Right kidney (tissue), 1 donor: Measurements from ENCODE around the gene YLPM1.

Experiments used
- DNase-seq: peaks from one replicate; pipeline ENCODE4 v3.0.0-alpha.2; 2016

The YLPM1 gene

DNA sequence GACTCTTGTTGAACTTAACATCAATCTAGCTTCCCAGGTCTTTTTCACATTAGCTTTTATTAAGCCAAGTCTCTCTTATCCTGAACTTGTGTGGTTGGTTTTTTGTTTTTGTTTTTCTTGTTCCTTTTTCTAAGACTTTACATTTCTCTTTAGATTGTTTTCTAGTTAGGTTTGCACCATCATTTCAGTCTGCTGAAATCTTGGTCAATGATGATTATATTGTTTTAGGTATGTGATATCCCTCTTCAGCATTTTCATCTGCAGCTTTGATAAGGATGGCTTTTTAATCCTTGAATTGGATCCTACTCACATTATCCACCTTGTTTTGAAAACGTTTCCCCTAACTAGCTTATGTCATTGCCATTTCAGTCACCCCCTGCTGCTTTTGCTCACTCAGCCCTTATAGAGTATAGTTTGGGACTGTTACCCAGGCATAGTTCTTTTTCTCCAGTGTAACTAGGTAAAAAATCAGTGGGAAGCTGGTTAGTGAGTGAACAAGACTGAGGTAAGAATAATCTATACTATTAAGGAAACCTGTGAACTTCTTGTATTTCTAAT lies 22.0 kb downstream of the YLPM1 start:
- DNase-seq, result no peak

DNA sequence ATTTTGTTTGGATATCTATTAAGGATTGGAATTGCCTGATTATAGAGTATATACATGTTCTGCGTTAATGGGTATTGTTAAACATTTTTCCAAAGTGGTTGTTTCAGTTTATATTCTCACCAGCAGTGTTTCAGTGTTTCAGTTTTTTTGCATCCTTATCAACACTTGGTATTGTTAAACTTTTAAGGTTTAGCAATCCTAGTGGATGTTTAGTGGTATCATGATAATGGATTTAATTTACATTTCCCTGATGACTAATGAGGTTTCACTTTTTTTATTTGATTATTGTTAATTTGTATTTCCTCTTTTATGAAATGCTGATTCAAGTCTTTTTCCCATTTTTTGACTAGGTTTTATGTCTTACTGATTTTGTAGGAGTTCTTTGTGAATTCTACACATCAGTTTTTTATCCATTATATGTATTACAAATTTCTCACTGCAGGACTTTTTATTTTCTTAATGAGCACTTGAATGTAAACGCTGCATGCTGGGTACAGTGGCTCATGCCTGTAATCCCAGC lies 23.7 kb downstream of the YLPM1 start:
- no peak for DNase-seq

DNA sequence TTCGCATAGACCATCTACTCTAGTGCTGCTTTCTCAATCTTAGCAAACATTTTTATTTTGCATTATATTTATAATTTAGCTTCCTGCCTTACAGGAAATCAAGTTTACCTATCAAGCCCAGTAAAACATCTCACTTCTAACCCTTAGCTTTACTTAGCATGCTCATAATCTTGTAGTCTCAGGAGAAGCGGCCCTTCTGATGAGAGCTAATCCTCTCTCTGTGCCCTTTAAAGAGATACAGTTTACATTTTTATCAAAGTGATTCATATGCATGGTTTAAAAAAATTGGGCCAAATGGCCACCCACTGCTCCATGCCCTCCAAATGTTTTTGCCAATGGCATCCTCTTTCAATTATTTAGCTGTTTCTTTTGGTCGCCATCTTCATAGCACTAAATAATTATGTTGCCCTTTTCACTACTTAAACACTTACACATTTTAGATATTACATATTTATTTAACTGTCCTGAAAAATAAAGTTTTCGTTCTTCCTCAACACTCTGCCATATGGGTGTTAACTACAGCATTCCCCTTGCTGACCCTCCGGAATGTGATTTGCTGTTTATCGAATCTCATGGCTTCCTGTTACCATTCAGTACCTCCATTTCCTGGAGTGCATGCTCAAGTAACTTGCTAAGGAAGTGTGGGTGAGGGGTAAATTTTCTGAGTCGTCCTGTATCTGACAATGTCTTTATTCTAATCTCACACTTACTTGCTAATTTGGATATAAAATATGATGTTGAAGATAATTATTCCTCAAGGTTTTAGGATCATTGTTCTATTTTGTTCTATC lies 29.3 kb downstream of the YLPM1 start:
- no peak for DNase-seq

DNA sequence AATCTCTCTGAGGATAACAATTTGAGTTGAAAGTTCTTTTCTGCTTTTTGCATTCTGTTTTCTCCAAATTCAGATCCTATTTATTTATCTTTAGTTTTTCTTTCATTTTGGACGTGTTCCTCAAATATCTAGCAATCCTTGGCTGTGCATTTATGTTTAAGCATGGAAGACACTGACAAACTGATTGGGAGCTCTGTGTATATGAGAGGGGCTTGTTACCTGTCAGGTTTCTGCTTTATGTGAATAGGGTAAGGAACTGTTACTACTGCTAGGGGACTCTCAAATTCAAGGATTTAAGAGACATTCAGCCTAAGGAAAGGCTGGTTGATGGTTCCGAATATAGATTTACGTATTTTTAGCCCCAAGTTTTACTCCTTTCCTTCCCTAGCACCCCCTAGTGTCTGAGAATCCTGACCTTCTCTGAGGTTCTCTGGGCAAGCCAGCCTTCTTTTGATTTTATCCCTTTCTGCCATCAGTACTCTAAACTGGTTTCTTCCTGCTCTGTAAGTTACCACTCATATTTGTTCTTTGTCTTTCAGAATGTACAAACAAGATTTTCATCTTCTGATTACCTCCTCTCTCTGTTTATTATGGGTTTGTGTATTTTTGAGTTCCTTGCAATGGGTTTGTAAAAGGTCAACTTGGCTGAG lies 30.5 kb downstream of the YLPM1 start:
- no peak for DNase-seq

DNA sequence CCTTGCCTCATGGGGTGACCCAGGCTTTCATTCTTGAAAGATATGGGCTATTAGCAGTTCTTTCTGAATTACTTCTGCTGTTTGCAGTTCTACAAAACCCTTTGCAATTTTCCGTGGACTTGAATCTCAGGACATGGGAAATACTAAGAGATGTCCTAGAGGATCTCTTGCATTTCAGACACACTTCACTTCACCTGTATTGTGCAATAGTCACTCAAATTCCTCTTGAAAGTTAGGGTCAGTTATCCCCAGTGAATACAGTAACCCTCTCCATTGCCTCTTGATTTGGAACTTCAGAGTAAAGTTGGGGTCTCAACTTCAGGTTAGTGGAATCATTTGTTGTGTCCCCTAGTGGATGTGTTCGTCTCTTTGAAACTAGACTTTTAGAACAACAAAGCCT lies 31.8 kb downstream of the YLPM1 start:
- DNase-seq, result no peak

DNA sequence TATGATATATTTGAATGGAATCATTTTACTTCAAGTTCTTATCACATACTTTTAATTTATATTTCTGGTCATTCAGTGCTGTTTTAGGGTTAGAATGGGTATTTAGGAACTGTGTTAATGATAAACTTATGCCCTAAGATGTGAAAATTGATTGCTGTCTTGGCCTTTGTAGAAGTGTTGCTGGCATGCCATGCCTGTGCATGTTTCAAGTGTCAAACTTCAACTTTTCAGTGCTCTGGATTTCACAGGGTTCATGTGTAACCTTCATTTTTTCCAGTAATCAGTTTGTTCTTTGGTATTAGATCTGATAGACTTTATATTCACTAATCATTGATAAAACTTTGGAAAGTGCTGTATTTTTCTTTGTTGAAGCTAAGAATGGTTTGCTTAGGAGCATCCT lies 36.6 kb downstream of the YLPM1 start:
- DNase-seq, result no peak

DNA sequence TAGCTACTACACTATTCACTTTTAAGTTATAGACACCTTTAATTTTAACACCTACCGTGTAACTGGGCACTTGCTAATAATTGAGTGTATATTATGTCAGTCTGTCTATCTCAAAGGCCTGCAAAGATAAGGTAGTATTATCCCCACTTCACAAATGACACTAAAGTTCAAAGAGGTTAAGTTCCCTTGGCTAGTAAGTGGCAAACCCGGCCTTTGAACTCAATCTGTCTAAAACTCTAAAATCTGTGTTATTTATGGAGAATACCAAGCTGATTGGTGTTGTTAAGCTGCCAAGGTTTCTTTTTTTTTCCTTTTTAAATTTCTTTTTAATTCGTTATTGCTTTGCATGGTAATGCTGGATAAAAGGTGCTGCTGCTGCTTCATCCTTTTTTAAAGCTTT lies 37.7 kb downstream of the YLPM1 start:
- no peak for DNase-seq

DNA sequence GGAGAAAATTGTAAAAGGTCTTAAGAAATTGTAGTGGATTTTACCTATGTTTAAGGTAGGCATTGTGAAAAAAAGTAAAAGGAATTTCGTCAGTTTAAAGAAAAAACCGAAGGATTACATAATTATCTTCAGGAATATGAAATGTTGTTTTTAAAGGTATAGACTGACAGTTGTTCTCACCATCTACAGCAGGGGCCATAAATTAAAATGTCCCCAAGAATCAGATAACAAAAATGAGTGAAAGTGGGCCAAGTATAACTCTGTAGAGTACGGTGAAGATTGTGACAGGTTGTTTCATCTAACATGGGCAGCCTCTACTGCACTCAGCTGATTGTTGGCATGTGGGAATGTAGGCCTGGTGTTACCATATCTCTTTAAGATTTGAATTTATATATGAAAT lies 38.3 kb downstream of the YLPM1 start:
- DNase-seq, result no peak

DNA sequence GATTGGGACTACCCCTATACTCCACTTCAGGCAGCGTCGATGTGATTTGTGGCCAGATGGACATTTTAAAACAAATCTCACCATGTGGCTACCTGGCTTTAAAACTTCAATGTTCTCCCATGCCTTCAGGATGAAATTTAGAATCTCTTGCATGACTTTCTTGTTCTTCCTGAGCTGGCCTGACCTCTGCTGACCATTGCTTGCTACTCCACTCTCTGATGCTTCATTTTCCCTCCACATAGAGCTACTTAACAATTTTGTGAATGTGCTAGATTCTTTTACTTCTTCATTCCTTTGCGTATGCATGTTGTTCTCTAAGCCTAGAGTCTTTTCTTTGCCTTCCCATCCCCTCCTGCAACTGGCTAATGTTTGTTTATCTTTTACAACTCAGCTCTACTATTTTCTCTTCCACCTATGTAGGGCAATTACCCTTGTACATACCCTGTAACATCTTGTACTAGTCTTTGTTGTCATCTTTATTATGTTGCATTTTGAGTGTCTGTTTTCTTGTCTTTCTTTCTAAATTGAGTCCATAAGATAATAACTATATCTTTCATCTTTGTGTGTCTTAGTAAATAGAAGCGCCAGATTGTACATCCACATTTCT lies 41.2 kb downstream of the YLPM1 start:
- DNase-seq, result no peak

DNA sequence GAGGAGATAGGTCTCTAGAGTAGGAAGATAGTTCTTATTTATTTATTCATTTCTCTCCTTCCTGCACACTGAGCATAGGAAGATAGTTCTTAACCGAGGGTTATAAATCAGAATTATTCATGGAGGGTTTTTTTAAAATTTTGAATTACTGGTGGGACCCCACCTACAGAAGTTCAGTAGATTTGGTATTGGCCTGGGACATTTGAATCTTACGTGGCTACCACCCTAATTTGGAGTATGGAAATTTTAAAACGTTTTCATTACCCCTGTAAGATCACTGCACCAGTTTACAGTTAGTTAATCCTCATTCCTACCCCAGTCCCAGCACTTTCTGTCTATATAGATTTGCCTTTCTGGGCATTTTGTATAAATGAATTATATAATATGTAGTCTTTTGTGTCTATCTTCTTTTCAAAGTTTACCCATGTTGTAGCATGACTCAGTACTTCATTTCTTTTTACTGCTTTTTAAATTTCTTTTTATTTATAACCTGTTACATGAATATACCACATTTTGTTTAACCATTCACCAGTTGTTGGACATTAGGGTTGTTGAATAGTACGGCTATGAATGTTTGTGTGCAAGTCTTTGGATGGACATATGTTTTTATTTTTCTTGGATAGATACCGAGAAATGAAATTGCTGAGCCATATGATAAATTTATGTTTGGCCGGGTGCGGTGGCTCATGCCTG lies 44.9 kb downstream of the YLPM1 start:
- no peak for DNase-seq

DNA sequence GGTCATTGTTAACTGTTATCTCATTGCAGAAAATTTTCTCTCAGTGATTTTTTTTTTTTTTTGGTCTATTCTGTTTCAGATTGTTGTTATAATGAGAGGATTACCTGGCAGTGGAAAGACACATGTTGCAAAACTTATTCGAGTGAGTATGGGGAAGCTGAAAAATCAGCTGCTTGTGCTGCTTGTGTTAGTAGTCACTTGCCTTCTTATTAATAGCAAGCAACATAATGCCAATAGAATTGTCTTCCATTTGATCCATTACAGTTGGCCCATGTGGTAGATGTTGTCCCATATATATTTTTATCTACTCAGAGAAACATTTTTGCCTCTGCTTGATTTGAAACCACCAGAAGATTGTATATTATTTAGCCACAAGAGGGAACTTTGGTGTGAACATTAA lies 53.0 kb downstream of the YLPM1 start:
- no peak for DNase-seq

DNA sequence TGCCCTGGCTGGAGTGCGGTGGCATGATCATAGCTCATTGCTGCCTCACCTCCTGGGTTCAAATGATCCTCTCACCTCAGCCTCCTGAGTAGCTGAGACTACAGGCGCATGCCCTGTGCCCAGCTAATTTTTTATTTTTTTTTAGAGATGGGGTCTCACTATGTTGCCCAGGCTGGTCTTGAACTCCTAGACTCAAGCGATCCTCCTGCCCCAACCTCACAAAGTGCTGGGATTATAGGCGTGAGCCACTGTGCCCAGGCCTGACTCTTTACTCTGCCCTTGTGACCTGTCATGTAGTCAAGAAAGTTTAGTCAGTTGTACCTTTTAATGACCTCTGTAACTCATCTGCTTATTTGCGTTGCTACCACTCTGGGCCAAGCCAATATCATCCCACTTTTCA lies 57.2 kb downstream of the YLPM1 start:
- DNase-seq, result no peak

DNA sequence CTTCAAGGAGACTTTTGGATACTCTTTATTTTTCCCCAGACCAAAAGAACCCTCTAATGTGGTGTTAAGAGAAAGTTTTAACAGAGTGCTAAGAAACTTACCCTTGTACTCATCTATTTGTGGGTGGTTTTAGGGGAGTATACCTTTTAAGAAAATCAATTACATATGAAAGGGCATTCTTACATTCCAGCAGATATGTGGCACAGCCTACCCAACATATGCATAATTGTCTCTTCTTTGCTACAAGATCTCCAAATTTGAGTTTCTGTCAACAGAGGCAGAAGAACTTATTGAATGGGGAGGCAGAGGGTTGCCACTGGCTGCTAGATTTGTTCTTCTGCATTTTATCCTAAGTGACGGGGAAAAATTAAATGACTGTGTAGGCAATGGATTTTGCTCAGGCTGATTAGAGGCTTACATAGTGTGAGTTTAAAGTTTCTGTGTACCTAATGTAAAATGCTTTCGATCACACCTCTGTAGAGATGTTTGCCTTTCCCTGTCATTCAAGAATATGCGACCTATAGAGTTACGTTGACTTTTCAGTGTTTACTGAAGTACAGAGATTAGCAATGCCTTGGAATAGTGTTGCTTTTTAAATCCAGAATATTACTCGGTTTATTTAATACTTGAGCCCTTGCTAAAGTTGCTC lies 58.3 kb downstream of the YLPM1 start:
- DNase-seq, result no peak

DNA sequence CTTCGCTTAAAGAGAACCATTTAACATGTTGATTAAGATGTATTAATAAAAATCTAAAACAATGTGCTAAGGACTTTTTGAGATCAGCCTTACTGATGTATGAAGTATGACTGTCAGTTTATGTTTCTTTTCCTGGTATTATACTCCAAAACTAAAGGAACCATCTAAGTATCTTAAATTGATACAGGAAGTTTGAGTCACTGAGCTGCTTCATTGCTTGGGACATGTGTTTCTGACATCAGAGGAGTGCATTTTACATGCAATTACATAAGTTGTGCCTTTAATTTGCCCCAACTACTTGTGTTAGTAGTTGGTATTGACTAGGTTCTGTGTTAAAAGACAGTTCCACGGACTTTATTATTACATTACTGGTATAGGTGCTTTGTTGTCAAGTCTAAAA lies 61.9 kb downstream of the YLPM1 start:
- no peak for DNase-seq

DNA sequence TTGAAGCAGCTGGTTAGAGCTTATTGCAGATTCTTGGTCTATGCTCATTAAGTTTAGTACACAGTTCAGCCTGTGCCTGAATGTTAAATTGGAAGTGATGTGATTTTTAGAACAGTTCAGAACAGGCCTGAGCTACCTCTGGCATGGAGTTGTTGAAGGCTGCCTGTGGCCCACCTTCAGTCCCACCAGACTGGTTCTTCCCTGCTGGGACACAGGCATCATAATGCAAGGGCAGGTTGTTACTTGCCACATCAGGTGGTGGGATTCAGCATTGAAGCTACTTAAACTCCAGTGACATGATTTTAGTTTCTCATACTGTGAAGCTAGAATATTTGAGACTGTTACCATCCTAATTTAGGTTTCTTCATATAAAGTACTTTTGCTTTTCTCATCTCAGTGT lies 63.5 kb downstream of the YLPM1 start:
- DNase-seq, result no peak

DNA sequence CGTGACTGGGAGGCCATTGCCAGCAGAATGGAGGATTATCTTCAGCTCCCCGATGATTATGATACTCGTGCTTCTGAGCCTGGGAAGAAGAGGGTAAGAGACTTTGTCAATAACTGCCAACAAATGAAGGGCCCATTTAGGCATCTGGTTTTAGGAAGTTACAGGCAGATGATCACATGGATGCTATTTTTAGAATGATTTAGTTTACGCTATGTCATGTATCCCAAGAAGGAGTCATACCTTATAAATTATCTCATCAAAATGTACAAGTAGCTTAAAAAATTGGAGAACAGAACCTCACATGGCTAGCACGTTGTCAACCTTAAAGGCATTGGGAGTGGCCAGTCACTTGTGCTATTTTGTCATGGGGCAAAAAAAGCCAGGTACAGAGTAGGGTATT lies 66.1 kb downstream of the YLPM1 start:
- DNase-seq, result no peak

DNA sequence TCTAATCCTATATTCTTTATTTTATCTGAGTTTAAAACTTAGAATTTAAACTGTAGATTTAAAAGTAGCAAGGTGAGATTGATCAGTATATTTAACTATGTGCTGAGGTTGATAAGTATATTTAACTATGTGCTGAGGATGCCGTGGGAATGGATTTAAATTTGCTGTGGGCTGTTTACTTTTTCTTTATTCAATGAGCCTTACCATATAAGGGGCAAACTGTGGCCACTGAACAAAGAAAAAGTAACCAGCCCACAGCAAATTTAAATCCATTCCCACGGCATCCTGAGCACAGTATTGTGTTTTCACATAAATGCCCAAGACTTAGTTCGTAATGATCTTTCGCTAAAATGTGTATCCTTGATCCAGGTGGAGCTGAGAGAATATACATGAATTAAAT lies 69.7 kb downstream of the YLPM1 start:
- DNase-seq, result no peak

DNA sequence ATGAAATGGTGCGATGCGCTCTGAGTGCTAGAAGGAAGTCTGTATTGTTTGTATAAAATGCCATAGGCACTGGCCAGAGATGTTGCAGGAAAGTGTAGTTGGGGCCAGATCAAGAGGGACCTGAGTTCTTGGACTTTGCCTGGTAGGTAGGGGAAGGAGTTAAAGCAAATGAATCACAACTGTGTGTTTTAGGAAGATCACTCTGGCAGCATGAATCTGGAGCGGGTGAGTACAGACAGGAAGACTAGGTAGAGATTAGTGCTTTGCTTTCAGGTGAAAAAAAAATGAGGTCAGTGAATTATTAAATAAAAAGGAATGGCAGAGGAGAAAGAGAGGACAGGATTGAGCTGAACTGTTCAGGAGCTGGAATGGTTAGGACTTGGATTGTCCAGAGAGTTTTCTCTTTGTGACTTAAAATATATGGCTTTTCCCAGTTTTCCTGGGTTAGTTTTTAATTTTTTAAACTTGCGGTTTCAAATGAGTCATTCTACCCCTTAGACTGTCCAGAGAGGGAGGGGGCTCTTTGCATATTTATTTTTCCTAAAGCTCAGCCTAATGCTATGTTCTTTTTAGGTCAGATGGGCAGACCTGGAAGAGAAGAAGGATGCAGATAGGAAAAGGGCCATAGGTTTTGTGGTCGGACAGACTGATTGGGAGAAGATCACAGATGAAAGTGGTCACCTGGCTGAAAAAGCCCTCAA lies 71.7 kb downstream of the YLPM1 start:
- no peak for DNase-seq

DNA sequence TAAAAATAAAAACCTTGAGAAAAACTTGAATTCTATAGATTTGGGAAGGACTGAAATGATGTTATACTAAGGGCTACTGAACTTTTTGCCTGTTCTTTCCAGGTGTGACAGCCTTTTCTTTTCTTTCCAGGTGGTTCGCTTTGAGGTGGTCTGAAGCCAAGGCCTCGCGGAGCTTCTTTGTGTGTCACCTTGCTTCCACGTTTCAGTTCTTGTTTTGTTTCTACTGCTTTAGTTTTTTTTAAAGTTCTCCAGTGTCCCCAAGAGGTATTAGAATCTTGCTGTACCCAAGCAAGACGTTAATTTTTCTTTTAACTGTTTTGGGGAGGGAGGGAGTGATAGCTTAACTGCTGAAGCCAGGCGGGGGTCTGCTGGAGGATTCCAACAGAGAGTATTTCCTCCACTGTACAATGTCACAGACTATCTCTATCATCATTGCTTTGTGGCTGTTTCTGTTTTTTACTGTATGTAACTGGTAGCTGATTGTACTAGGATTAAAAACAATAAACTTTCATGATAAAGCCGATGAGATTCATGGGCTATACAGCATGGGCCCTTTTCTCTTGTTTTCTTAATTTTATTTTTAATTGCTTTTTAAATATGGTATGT lies 72.6 kb downstream of the YLPM1 start:
- no peak for DNase-seq

DNA sequence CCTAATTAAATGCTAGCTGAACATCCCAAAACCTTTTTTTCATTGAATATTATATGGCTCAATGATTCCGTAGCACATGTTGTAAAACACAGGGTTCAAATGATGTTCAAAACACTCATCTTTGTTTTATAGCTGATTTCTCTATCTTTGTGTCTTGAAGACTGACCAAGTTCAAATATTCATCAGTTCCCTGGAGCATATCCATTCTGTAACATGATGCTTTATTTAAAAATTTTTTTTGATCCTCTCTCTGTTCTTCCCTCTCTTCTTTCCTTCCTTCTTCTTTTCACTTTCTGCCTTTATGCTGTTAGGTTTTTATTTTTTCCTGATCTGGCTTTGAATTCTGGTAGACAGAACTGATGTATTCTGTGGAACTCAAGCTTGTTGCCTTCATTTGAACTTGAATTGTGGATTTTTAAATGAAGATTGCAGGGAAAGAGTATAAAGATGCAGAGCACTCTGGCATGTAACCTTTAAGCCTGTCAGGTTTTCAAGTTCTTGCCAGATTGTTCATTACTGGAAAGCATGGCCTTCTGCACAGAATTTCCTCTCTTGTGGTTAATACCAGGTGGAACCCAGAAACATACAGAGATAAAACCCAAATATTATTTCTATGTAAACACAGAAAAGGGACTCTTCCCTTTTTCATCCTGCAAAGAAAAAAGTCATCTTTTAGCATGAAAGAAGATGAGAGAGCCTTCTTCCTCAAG lies 73.3 kb downstream of the YLPM1 start:
- no peak for DNase-seq
